ENCODE results near the gene OTOP1. TPM values are rescaled to one million over a fixed set of nuclear protein-coding genes. Genes with fewer than 3 reads are reported as not detected.
A peak's percentile ranks its signal among the peaks of the same experiment; 100 is the strongest.

OTOP1 gene
- not detected for polyA plus RNA-seq (2012; ENCODE audit: insufficient read depth, insufficient read length, low read depth)

DNA sequence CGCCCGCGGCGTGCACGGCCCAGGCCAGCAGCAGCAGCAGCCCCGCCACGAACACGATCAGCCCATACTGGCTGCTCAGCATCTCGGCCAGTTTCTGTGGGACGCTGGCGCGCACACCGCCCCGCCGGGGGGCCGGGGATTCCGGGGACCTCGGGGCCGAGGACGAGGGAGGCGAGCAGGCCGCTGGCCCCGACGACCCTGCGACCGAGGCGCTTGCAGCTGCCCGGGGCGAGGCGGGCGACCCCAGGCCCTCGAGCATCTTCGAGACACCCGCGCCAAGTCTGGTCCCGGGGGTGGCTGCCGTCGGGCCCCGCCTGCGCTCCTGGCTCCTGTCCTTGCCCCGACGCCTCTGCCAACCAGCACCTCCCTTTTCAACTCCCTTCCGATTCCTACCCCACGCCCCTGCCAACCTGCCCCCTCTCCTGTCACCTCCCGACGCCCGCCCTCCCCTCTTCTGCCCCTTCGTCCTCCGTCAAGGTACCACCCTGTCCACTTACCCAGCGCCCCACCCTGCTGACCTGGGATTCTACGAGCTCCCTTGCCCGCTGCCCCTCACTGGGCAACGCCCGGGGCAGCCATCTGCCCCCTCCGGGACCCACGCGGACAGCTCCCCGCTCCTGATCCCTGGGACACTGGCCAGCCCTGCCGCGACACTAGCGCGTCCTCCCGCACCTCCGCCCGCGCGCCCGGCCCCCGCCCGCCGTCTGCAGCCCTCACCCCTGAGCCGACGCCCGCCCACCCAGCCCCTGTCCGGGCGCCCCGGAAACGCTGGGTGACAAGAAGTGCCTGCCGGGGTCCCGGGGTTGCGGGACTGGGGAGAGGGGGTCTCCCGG is at the start of gene OTOP1:
Gene OTOP1 (minus strand): TSS at position 324 of the 833 bp plus-strand sequence. CDS start 65 bp downstream, at position 259.
- Histone ChIP-seq H3K4me3 (ENCODE audit: low read depth, low read length) (no peak within 1 kb of the TSS), H3K9me3 (no peaks in the 10 kb centered on the region), H3K27me3 (peaks cover 30% of the 10 kb centered on the region), H3K4me1 (no peaks in the 10 kb centered on the region), H3K36me3 (no peaks in the 10 kb centered on the region)
- TF ChIP-seq, protein P1, sequence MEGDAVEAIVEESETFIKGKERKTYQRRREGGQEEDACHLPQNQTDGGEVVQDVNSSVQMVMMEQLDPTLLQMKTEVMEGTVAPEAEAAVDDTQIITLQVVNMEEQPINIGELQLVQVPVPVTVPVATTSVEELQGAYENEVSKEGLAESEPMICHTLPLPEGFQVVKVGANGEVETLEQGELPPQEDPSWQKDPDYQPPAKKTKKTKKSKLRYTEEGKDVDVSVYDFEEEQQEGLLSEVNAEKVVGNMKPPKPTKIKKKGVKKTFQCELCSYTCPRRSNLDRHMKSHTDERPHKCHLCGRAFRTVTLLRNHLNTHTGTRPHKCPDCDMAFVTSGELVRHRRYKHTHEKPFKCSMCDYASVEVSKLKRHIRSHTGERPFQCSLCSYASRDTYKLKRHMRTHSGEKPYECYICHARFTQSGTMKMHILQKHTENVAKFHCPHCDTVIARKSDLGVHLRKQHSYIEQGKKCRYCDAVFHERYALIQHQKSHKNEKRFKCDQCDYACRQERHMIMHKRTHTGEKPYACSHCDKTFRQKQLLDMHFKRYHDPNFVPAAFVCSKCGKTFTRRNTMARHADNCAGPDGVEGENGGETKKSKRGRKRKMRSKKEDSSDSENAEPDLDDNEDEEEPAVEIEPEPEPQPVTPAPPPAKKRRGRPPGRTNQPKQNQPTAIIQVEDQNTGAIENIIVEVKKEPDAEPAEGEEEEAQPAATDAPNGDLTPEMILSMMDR (IDR thresholded peaks at IDR 0.05; ENCODE audit: low read depth, low read length) = no peak
- peak; percentile 9 for DNase-seq

DNA sequence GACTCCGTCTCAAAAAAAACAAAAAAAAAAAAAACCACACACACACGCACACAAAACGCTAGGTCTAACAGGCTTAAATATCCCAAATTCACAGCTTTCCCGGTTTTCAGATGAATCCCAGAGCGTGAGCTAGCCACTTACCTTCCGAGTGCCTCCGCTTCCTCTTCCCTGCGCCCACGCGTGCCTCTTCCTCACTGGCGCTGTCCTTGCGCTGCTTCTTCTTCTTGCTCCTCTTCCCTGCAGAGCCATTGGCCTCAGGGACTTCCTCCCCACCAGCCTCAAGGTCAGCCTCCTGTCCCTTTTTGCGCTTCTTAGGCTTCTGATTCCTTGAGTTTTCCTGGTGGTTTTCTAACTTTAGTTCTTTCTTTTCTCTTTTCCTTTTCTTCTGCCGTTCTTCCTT is 47.5 kb upstream of the OTOP1 start:
- no peaks in the 10 kb centered on the region for H3K27me3 ChIP-seq
- no peak overlapping the region for H3K4me3 ChIP-seq (ENCODE audit: low read depth, low read length)
- no peaks in the 10 kb centered on the region for H3K4me1 ChIP-seq
- peaks cover 72% of the 10 kb centered on the region for H3K36me3 ChIP-seq
- H3K9me3 ChIP-seq = no peaks in the 10 kb centered on the region
- DNase-seq = no peak
- TF ChIP-seq, protein P1 (IDR thresholded peaks at IDR 0.05; ENCODE audit: low read depth, low read length) = no peak

DNA sequence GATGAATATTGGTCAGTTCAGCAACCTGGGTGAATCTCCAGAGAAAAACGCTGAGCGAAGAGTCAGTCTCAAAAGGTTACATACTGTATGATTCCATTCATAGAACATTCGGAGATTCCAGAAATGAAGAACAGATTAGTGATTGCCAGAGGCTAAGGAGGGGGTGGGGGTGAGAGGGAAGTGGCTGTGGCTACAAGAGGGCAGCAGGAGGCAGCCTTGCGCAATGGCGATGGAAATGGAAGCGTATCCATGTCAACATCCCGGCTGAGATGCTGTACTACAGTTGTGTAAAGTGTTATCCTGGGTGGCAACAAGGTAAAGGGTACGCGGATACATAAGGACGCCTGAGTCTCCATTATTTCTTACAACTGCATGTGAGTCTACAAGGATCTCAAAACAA is 45.2 kb upstream of the OTOP1 start:
- DNase-seq = peak; percentile 39
- Histone ChIP-seq H3K4me1 (no peaks in the 10 kb centered on the region), H3K27me3 (no peaks in the 10 kb centered on the region), H3K4me3 (ENCODE audit: low read depth, low read length) (no peak overlapping the region), H3K36me3 (peaks cover 55% of the 10 kb centered on the region), H3K9me3 (no peaks in the 10 kb centered on the region)
- TF ChIP-seq, protein P1 (IDR thresholded peaks at IDR 0.05; ENCODE audit: low read depth, low read length) = peak; percentile 34; the same call in 1 of the 2 replicates

- H3K36me3 ChIP-seq = peaks cover 49% of the 10 kb centered on the region
- no peaks in the 10 kb centered on the region for H3K9me3 ChIP-seq
- TF ChIP-seq, protein P1 (IDR thresholded peaks at IDR 0.05; ENCODE audit: low read depth, low read length) = no peak
- no peaks in the 10 kb centered on the region for H3K4me1 ChIP-seq
- no peaks in the 10 kb centered on the region for H3K27me3 ChIP-seq
- no peak overlapping the region for H3K4me3 ChIP-seq (ENCODE audit: low read depth, low read length)
- no peak for DNase-seq
These were observed 43.8 kb upstream of the OTOP1 start for GRCh38 chr4:4270529-4270928.

GRCh38 chr4:4269856-4270255 is 43.1 kb upstream of the OTOP1 start:
- TF ChIP-seq, protein P1 (IDR thresholded peaks at IDR 0.05; ENCODE audit: low read depth, low read length) = no peak
- no peaks in the 10 kb centered on the region for H3K27me3 ChIP-seq
- H3K4me1 ChIP-seq = no peaks in the 10 kb centered on the region
- H3K4me3 ChIP-seq (ENCODE audit: low read depth, low read length) = no peak overlapping the region
- H3K36me3 ChIP-seq = peaks cover 46% of the 10 kb centered on the region
- DNase-seq = no peak
- no peaks in the 10 kb centered on the region for H3K9me3 ChIP-seq

- TF ChIP-seq, protein P1 (IDR thresholded peaks at IDR 0.05; ENCODE audit: low read depth, low read length) = no peak
- Histone ChIP-seq H3K4me1 (no peaks in the 10 kb centered on the region), H3K9me3 (no peaks in the 10 kb centered on the region), H3K4me3 (ENCODE audit: low read depth, low read length) (no peak overlapping the region), H3K27me3 (no peaks in the 10 kb centered on the region), H3K36me3 (peaks cover 40% of the 10 kb centered on the region)
- DNase-seq = no peak
These were observed 42.6 kb upstream of the OTOP1 start for GRCh38 chr4:4269331-4269731.
